Measurements from ENCODE around the gene ARFGEF3.

DNA sequence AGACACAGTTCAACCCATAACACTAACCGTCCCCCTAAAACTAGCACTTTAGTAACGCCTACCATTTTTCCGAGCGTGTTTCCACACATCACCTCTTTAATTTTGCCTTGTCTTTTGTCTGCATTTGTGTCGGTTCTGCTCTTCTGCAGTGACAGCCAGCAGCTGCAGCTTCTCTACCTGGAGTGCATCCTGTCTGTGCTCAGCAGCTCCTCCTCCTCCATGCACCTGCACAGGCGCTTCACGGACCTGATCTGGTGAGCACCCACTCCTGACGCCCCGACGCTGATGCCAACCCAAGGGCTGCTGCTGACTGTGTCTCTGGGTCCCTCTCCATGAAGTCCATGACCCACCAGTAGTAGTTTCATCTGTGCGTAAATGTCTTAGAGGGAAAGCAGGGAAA, 92.0 kb downstream of the ARFGEF3 start:
- TF ChIP-seq, protein P1, sequence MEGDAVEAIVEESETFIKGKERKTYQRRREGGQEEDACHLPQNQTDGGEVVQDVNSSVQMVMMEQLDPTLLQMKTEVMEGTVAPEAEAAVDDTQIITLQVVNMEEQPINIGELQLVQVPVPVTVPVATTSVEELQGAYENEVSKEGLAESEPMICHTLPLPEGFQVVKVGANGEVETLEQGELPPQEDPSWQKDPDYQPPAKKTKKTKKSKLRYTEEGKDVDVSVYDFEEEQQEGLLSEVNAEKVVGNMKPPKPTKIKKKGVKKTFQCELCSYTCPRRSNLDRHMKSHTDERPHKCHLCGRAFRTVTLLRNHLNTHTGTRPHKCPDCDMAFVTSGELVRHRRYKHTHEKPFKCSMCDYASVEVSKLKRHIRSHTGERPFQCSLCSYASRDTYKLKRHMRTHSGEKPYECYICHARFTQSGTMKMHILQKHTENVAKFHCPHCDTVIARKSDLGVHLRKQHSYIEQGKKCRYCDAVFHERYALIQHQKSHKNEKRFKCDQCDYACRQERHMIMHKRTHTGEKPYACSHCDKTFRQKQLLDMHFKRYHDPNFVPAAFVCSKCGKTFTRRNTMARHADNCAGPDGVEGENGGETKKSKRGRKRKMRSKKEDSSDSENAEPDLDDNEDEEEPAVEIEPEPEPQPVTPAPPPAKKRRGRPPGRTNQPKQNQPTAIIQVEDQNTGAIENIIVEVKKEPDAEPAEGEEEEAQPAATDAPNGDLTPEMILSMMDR (IDR thresholded peaks at IDR 0.05): no peak
- TF ChIP-seq, protein P2, sequence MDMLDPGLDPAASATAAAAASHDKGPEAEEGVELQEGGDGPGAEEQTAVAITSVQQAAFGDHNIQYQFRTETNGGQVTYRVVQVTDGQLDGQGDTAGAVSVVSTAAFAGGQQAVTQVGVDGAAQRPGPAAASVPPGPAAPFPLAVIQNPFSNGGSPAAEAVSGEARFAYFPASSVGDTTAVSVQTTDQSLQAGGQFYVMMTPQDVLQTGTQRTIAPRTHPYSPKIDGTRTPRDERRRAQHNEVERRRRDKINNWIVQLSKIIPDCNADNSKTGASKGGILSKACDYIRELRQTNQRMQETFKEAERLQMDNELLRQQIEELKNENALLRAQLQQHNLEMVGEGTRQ (IDR thresholded peaks at IDR 0.05; ENCODE audit: borderline replicate concordance, low read depth, low read length): no peak
- no peak for TF ChIP-seq YY1 (IDR thresholded peaks at IDR 0.05; ENCODE audit: low read depth)
- TF ChIP-seq, protein P3, sequence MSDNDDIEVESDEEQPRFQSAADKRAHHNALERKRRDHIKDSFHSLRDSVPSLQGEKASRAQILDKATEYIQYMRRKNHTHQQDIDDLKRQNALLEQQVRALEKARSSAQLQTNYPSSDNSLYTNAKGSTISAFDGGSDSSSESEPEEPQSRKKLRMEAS (IDR thresholded peaks at IDR 0.05; ENCODE audit: low read depth): no peak
- no peak for TF ChIP-seq RCOR1 (IDR thresholded peaks at IDR 0.05; ENCODE audit: low read length)
- no peak for TF ChIP-seq FOXM1 (IDR thresholded peaks at IDR 0.05; ENCODE audit: low read depth)
- no peak for TF ChIP-seq TAF1 (IDR thresholded peaks at IDR 0.05; ENCODE audit: borderline replicate concordance, low read depth, low read length)
- no peak for TF ChIP-seq EP300 (IDR thresholded peaks at IDR 0.05; ENCODE audit: borderline replicate concordance in 1 of 2, low read depth in 1 of 2, low read length in 1 of 2)
- no peak for TF ChIP-seq SIN3A (IDR thresholded peaks at IDR 0.05; ENCODE audit: borderline replicate concordance, low read depth, low read length)
- TF ChIP-seq NRF1 (IDR thresholded peaks at IDR 0.05; ENCODE audit: low read depth, low read length): no peak
- no peak for TF ChIP-seq RFX5 (IDR thresholded peaks at IDR 0.05; ENCODE audit: low read length)
- TF ChIP-seq, protein P4, sequence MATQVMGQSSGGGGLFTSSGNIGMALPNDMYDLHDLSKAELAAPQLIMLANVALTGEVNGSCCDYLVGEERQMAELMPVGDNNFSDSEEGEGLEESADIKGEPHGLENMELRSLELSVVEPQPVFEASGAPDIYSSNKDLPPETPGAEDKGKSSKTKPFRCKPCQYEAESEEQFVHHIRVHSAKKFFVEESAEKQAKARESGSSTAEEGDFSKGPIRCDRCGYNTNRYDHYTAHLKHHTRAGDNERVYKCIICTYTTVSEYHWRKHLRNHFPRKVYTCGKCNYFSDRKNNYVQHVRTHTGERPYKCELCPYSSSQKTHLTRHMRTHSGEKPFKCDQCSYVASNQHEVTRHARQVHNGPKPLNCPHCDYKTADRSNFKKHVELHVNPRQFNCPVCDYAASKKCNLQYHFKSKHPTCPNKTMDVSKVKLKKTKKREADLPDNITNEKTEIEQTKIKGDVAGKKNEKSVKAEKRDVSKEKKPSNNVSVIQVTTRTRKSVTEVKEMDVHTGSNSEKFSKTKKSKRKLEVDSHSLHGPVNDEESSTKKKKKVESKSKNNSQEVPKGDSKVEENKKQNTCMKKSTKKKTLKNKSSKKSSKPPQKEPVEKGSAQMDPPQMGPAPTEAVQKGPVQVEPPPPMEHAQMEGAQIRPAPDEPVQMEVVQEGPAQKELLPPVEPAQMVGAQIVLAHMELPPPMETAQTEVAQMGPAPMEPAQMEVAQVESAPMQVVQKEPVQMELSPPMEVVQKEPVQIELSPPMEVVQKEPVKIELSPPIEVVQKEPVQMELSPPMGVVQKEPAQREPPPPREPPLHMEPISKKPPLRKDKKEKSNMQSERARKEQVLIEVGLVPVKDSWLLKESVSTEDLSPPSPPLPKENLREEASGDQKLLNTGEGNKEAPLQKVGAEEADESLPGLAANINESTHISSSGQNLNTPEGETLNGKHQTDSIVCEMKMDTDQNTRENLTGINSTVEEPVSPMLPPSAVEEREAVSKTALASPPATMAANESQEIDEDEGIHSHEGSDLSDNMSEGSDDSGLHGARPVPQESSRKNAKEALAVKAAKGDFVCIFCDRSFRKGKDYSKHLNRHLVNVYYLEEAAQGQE (IDR thresholded peaks at IDR 0.05; ENCODE audit: low read depth, low read length): no peak
